HepG2 (cell line): ENCODE measurements around the gene SMARCB1. TPM values are rescaled to one million over a fixed set of nuclear protein-coding genes. Genes with fewer than 3 reads are reported as not detected.

Source experiments
- ATAC-seq: fragments of 200-7000 bp; cut with Tn5 transposase; 3 replicates; pipeline ENCODE4 v1.9.1; 2020; ENCODE audit warnings: mild to moderate bottlenecking, moderate library complexity
- BruUV-seq: library from RNA; stranded (reverse); fragments of 400-500 nt; replicated peaks from 2 replicates; lab custom pipeline; 2021; lab: Mats Ljungman, UMichigan
- CTCF ChIA-PET: fragments of 300-600 bp; formaldehyde crosslinking; extraction: SDS; loops from one replicate; lab custom pipeline; 2021; ENCODE audit warnings: low total read pairs, inconsistent platforms, low intra/inter-chr PET ratio; lab: Yijun Ruan, JAX
- POLR2A ChIA-PET: fragments of 350-600 bp; sonication (Branson Sonifier 250); formaldehyde crosslinking; loops from one replicate; lab custom pipeline; 2020; ENCODE audit warnings: antibody characterized with exemption, inconsistent platforms; lab: Yijun Ruan, JAX
- DNase-seq: peaks from one replicate; pipeline ENCODE4 v3.0.0-alpha.2; 2015; ENCODE audit warnings: low spot score
- FAIRE-seq: peaks from 3 replicates; lab custom pipeline; 2011; peaks lifted over from hg19 to GRCh38; lab: Jason Lieb, UNC
- H2AFZ ChIP-seq: one replicate; pipeline ENCODE4 v1.6.1; 2011; ENCODE audit warnings: low read length, inconsistent platforms
- H3K27ac ChIP-seq: fragments of 300-600 bp; 3 replicates; pipeline ENCODE4 v1.8.0; 2011; ENCODE audit warnings: mixed run types, mild to moderate bottlenecking, mixed read lengths, low read length, inconsistent platforms; ENCODE audit not compliant: insufficient read depth; ENCODE audit errors: extremely low read length
- H3K27me3 ChIP-seq, 2 experiments: fragments of 200-600 bp in 1 of 2; 2 replicates in 1 of 2; 3 replicates in 1 of 2; pipeline versions ENCODE4 v1.6.0 to v1.8.0; 2011; ENCODE audit warnings: low read length in 2 of 2, mild to moderate bottlenecking in 2 of 2, moderate library complexity in 2 of 2, inconsistent platforms in 1 of 2; ENCODE audit not compliant: insufficient read depth in 2 of 2, control insufficient read depth in 1 of 2
- H3K36me3 ChIP-seq, 2 experiments: fragments of 200-600 bp in 1 of 2; replicated peaks in 1 of 2; 2 replicates in 1 of 2; 3 replicates in 1 of 2; pipeline versions ENCODE4 v1.5.1 to v1.8.0; 2011; ENCODE audit warnings: low read length in 2 of 2, inconsistent platforms in 1 of 2; ENCODE audit not compliant: insufficient read depth in 2 of 2, control insufficient read depth in 1 of 2
- H3K4me1 ChIP-seq: 2 replicates; pipeline ENCODE4 v1.5.1; 2012; ENCODE audit warnings: low read length, inconsistent platforms; ENCODE audit not compliant: insufficient read depth
- H3K4me2 ChIP-seq: 2 replicates; pipeline ENCODE4 v1.6.0; 2011; ENCODE audit warnings: low read depth, low read length, inconsistent platforms
- H3K4me3 ChIP-seq, 3 experiments: fragments of 200-600 bp in 1 of 3; sonication (generic), shearing (Covaris generic) in 1 of 3; replicated peaks in 1 of 3; 2 replicates each; pipeline ENCODE4 v1.5.1; 2011 to 2016; ENCODE audit warnings: low read length in 3 of 3, inconsistent platforms in 2 of 3, low read depth in 2 of 3, mild to moderate bottlenecking in 2 of 3, control low read depth in 1 of 3, mixed read lengths in 1 of 3; ENCODE audit not compliant: insufficient read depth in 1 of 3
- H3K79me2 ChIP-seq: one replicate; pipeline ENCODE4 v1.6.1; 2011; ENCODE audit warnings: low read length, inconsistent platforms; ENCODE audit not compliant: insufficient read depth
- H3K9ac ChIP-seq: 2 replicates; pipeline ENCODE4 v1.6.0; 2011; ENCODE audit warnings: mild to moderate bottlenecking, low read depth, low read length, inconsistent platforms; ENCODE audit not compliant: insufficient read depth
- H3K9me3 ChIP-seq: 2 replicates; pipeline ENCODE4 v1.5.1; 2012; ENCODE audit warnings: mild to moderate bottlenecking, low read length
- H4K20me1 ChIP-seq: 2 replicates; pipeline ENCODE4 v1.6.0; 2011; ENCODE audit warnings: inconsistent platforms, mild to moderate bottlenecking, low read length, moderate library complexity; ENCODE audit not compliant: insufficient read depth
- CCDC6 ChIP-seq: sonication (generic); formaldehyde crosslinking; IDR thresholded peaks from 2 replicates; pipeline ENCODE4 v1.8.1; 2022; ENCODE audit warnings: mild to moderate bottlenecking, missing genetic modification reagents, moderate library complexity
- FOXK1 ChIP-seq: sonication (generic); formaldehyde crosslinking; IDR thresholded peaks from 2 replicates; pipeline ENCODE4 v1.4.0; 2020; ENCODE audit warnings: low read depth, missing genetic modification reagents, borderline replicate concordance
- HOXA9 ChIP-seq: sonication (generic); formaldehyde crosslinking; IDR thresholded peaks from 2 replicates; pipeline ENCODE4 v1.8.1; 2022; ENCODE audit warnings: missing genetic modification reagents, mild to moderate bottlenecking, moderate library complexity, borderline replicate concordance
- JUNB ChIP-seq: sonication (generic); formaldehyde crosslinking; IDR thresholded peaks from 2 replicates; pipeline ENCODE4 v1.8.0; 2022; ENCODE audit warnings: missing genetic modification reagents, mild to moderate bottlenecking, borderline replicate concordance
- MXI1 ChIP-seq: IDR thresholded peaks from 3 replicates; pipeline ENCODE4 v1.6.1; 2012; ENCODE audit warnings: low read depth, low read length, inconsistent platforms, borderline replicate concordance
- NAIF1 ChIP-seq: sonication (generic); formaldehyde crosslinking; IDR thresholded peaks from 2 replicates; pipeline ENCODE4 v1.5.0; 2020; ENCODE audit warnings: mild to moderate bottlenecking, missing genetic modification reagents, borderline replicate concordance
- SATB2 ChIP-seq: sonication (generic); formaldehyde crosslinking; IDR thresholded peaks from 2 replicates; pipeline ENCODE4 v1.5.0; 2020; ENCODE audit warnings: missing genetic modification reagents
- SIX4 ChIP-seq: sonication (generic); formaldehyde crosslinking; IDR thresholded peaks from 2 replicates; pipeline ENCODE4 v1.4.0; 2020; ENCODE audit warnings: missing genetic modification reagents
- SMAD9 ChIP-seq: sonication (generic); formaldehyde crosslinking; IDR thresholded peaks from 2 replicates; pipeline ENCODE4 v1.5.1; 2020; ENCODE audit warnings: mild to moderate bottlenecking, missing genetic modification reagents
- SMARCE1 ChIP-seq: fragments of 450-650 bp; IDR thresholded peaks from 2 replicates; pipeline ENCODE4 v1.6.1; 2017; ENCODE audit warnings: borderline replicate concordance
- ZFX ChIP-seq: sonication (generic); formaldehyde crosslinking; IDR thresholded peaks from 2 replicates; pipeline ENCODE4 v1.4.0; 2020; ENCODE audit warnings: mild to moderate bottlenecking, low read depth, missing genetic modification reagents, moderate library complexity
- ZKSCAN8 ChIP-seq: IDR thresholded peaks from 2 replicates; pipeline ENCODE4 v1.6.1; 2016; ENCODE audit warnings: borderline replicate concordance, missing genetic modification reagents, missing compliant biosample characterization
- ZNF10 ChIP-seq: sonication (generic); formaldehyde crosslinking; IDR thresholded peaks from 2 replicates; pipeline ENCODE4 v1.4.0; 2020; ENCODE audit warnings: mild to moderate bottlenecking, low read depth, missing genetic modification reagents, borderline replicate concordance
- ZNF530 ChIP-seq: sonication (generic); formaldehyde crosslinking; IDR thresholded peaks from 2 replicates; pipeline ENCODE4 v1.5.0; 2020; ENCODE audit warnings: low read depth, mild to moderate bottlenecking, missing genetic modification reagents
- ZNF776 ChIP-seq: sonication (generic); formaldehyde crosslinking; IDR thresholded peaks from 2 replicates; pipeline ENCODE4 v1.4.0; 2020; ENCODE audit warnings: mild to moderate bottlenecking, missing genetic modification reagents
- WGBS: methylation state at CpG from one replicate; pipeline ENCODE4 v1.1.6; 2017; ENCODE audit warnings: low lambda C conversion rate; 5-methylcytosine and 5-hydroxymethylcytosine counted together
- in situ Hi-C: cut with HindIII; loops from 2 replicates; pipeline ENCODE4 v1.10.0; 2017; ENCODE audit warnings: low pct_unique_long_range_greater_than_20kb; ENCODE audit not compliant: extremely low pct_ligation_motif_present
- intact Hi-C: fragments of 100-400 bp; cut with micrococcal nuclease; formaldehyde crosslinking; loops from one replicate; pipeline ENCODE4 v1.10.0; 2022; ENCODE audit not compliant: unreplicated experiment
- polyA plus RNA-seq, 8 experiments: library from polyadenylated mRNA; depleted of rRNA in 3 of 8; stranded (reverse) in 7 of 8; unstranded in 1 of 8; fragments of >200 nt; fragmentation: Illumina TruSeq in 4 of 8; extraction: Trizol in 4 of 8; gene quantifications; 2 replicates each; pipeline versions ENCODE4 v1.2.1 to v1.2.3, GENCODE V29; 2011 to 2016; ENCODE audit warnings: low read depth in 4 of 8, missing spikeins in 1 of 8, mixed read lengths in 1 of 8; ENCODE audit not compliant: insufficient read depth in 1 of 8
- total RNA-seq, 5 experiments: library from RNA; depleted of rRNA; stranded (reverse); fragments of >200 nt; fragmentation: Illumina TruSeq; extraction: Trizol; gene quantifications; 2 replicates each; pipeline ENCODE4 v1.2.3, GENCODE V29; 2016; ENCODE audit warnings: low read depth in 1 of 5
- TF ChIP-seq, protein P1 (sequence below): sonication (generic); formaldehyde crosslinking; IDR thresholded peaks from 2 replicates; pipeline ENCODE4 v1.8.0; 2022; ENCODE audit warnings: mild to moderate bottlenecking, missing genetic modification reagents, moderate library complexity
- TF ChIP-seq, protein P2 (sequence below): IDR thresholded peaks from 2 replicates; pipeline ENCODE4 v1.6.1; 2012; ENCODE audit warnings: inconsistent platforms
- TF ChIP-seq, protein P3 (sequence below): sonication (generic); formaldehyde crosslinking; IDR thresholded peaks from 2 replicates; pipeline ENCODE4 v1.5.1; 2020; ENCODE audit warnings: mild to moderate bottlenecking, missing genetic modification reagents, moderate library complexity
- TF ChIP-seq, protein P4 (sequence below): sonication (generic); formaldehyde crosslinking; IDR thresholded peaks from 2 replicates; pipeline ENCODE4 v1.5.0; 2020; ENCODE audit warnings: missing genetic modification reagents

The SMARCB1 gene
- total and polyA plus RNA-seq, 2 of the 13 experiments (the other 11 are each of a cell fraction or from before 2014, with no cell fraction given): 74.0 to 166 TPM

DNA sequence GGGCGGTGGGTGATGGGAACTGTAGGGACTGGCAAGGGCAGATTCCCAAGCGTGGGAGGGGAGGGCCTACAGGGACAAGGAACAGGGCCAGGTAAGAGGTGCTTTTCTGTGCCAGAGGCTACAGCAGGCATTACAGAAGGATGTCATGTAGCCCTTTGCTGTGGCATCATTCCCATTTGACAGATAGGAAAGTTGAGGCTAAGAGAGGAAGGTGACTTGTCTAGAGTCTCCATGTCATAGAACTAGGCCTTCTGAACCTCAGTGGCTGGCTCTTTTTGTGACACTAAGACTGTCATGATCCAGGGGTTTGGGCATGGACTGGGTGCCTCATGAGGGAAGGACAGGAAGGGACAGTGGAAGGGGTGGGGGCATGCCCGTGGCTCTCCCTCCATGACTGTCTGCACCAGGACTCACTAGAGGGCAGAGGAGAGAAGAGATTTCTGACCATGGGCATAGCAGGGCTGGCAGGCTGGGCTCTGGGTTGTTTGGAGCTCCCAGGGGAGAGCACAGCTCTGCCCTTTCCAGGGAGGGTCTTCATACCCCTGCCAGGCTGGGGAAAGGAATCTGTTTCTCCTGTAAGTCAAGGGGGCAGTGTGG lies 10.9 kb upstream of the SMARCB1 start:
- no TSS peak for BruUV-seq
- Histone ChIP-seq H3K79me2 (peaks cover 2% of the 10 kb centered on the region), H2AFZ (no peak overlapping the region), H3K4me1 (peaks cover 66% of the 10 kb centered on the region), H3K4me3 (no peak overlapping the region), H4K20me1 (no peaks in the 10 kb centered on the region), H3K4me2 (no peak overlapping the region; the same call in 1 of the 2 replicates), H3K36me3 (no peaks in the 10 kb centered on the region), H3K9ac (no peak overlapping the region), H3K27ac (no peak overlapping the region), H3K9me3 (no peaks in the 10 kb centered on the region), H3K27me3 (no peaks in the 10 kb centered on the region; a peak in 1 of 5 replicates)
- intact Hi-C loops (no loop called here), in situ Hi-C loops (no loop called here)
- DNase-seq: no peak
- WGBS: 67% methylated on average over 3 of the region's 3 CpGs
- no peak for ATAC-seq
- ChIA-PET POLR2A (interaction anchor here (1.0 to 6.6 kb wide), 6 partner anchors 9 to 138 kb away, joined by 3 to 201 read pairs (median 6); partner anchors contain the start of genes CHCHD10 and SMARCB1), CTCF (no interaction called here)
- FAIRE-seq: no peak
- TF ChIP-seq ZNF530 (CRISPR knock-in tag) (no peak), ZNF10 (CRISPR knock-in tag) (no peak), ZKSCAN8 (CRISPR knock-in tag) (no peak), SMAD9 (CRISPR knock-in tag) (no peak), NAIF1 (CRISPR knock-in tag) (no peak), HOXA9 (CRISPR knock-in tag) (no peak), ZFX (CRISPR knock-in tag) (peak; percentile 16; the same call in 1 of the 2 replicates), SMARCE1 (no peak), JUNB (CRISPR knock-in tag) (no peak), SIX4 (CRISPR knock-in tag) (no peak), CCDC6 (CRISPR knock-in tag) (no peak), MXI1 (no peak), FOXK1 (CRISPR knock-in tag) (no peak), ZNF776 (no peak), SATB2 (CRISPR knock-in tag) (no peak)
- TF ChIP-seq, protein P1, sequence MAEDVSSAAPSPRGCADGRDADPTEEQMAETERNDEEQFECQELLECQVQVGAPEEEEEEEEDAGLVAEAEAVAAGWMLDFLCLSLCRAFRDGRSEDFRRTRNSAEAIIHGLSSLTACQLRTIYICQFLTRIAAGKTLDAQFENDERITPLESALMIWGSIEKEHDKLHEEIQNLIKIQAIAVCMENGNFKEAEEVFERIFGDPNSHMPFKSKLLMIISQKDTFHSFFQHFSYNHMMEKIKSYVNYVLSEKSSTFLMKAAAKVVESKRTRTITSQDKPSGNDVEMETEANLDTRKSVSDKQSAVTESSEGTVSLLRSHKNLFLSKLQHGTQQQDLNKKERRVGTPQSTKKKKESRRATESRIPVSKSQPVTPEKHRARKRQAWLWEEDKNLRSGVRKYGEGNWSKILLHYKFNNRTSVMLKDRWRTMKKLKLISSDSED (CRISPR knock-in tag): no peak
- TF ChIP-seq, protein P2, sequence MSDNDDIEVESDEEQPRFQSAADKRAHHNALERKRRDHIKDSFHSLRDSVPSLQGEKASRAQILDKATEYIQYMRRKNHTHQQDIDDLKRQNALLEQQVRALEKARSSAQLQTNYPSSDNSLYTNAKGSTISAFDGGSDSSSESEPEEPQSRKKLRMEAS: no peak
- TF ChIP-seq, protein P3, sequence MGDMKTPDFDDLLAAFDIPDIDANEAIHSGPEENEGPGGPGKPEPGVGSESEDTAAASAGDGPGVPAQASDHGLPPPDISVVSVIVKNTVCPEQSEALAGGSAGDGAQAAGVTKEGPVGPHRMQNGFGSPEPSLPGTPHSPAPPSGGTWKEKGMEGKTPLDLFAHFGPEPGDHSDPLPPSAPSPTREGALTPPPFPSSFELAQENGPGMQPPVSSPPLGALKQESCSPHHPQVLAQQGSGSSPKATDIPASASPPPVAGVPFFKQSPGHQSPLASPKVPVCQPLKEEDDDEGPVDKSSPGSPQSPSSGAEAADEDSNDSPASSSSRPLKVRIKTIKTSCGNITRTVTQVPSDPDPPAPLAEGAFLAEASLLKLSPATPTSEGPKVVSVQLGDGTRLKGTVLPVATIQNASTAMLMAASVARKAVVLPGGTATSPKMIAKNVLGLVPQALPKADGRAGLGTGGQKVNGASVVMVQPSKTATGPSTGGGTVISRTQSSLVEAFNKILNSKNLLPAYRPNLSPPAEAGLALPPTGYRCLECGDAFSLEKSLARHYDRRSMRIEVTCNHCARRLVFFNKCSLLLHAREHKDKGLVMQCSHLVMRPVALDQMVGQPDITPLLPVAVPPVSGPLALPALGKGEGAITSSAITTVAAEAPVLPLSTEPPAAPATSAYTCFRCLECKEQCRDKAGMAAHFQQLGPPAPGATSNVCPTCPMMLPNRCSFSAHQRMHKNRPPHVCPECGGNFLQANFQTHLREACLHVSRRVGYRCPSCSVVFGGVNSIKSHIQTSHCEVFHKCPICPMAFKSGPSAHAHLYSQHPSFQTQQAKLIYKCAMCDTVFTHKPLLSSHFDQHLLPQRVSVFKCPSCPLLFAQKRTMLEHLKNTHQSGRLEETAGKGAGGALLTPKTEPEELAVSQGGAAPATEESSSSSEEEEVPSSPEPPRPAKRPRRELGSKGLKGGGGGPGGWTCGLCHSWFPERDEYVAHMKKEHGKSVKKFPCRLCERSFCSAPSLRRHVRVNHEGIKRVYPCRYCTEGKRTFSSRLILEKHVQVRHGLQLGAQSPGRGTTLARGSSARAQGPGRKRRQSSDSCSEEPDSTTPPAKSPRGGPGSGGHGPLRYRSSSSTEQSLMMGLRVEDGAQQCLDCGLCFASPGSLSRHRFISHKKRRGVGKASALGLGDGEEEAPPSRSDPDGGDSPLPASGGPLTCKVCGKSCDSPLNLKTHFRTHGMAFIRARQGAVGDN (CRISPR knock-in tag): peak; percentile 18; the same call in 1 of the 2 replicates
- TF ChIP-seq, protein P4, sequence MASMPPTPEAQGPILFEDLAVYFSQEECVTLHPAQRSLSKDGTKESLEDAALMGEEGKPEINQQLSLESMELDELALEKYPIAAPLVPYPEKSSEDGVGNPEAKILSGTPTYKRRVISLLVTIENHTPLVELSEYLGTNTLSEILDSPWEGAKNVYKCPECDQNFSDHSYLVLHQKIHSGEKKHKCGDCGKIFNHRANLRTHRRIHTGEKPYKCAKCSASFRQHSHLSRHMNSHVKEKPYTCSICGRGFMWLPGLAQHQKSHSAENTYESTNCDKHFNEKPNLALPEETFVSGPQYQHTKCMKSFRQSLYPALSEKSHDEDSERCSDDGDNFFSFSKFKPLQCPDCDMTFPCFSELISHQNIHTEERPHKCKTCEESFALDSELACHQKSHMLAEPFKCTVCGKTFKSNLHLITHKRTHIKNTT (CRISPR knock-in tag): no peak
